Body of pancreas (tissue), 4 donors: ENCODE measurements around the gene CLDN3. TPM values are rescaled to one million over a fixed set of nuclear protein-coding genes. Genes with fewer than 3 reads are reported as not detected.

Experiments
- ATAC-seq: fragments of 150-250 bp; one replicate; pipeline ENCODE4 v1.9.1; 2016
- DNase-seq, 4 donors: peaks; one replicate each; pipeline ENCODE4 v3.0.0-alpha.2; 2019
- H3K27ac ChIP-seq, 4 donors: fragments of 200-600 bp; sonication (generic); 1 replicate in 3 of 4; 2 replicates in 1 of 4; pipeline versions ENCODE4 v1.5.1 to v1.6.1; 2016 to 2019; ENCODE audit warnings: mild to moderate bottlenecking in 1 of 4, mixed read lengths in 1 of 4, moderate library complexity in 1 of 4
- H3K27me3 ChIP-seq, 2 donors: fragments of 200-600 bp; sonication (generic); one replicate each; pipeline ENCODE4 v1.6.0; 2016; ENCODE audit warnings: mild to moderate bottlenecking in 1 of 2
- H3K36me3 ChIP-seq, 2 donors: fragments of 200-600 bp; sonication (generic); replicated peaks in 1 of 2; 2 replicates each; pipeline ENCODE4 v1.5.1; 2016; ENCODE audit warnings: low read depth in 2 of 2; ENCODE audit not compliant: insufficient read depth in 1 of 2
- H3K4me1 ChIP-seq: fragments of 200-600 bp; sonication (generic); one replicate; pipeline ENCODE4 v1.6.0; 2016
- H3K4me3 ChIP-seq, 2 donors: fragments of 200-600 bp; sonication (generic); 1 replicate in 1 of 2; 2 replicates in 1 of 2; pipeline ENCODE4 v1.5.1; 2016 to 2019
- H3K9me3 ChIP-seq, 3 donors: fragments of 200-600 bp; sonication (generic); 1 replicate in 2 of 3; 2 replicates in 1 of 3; pipeline ENCODE4 v1.5.1; 2016
- CTCF ChIP-seq, 7 experiments: fragments of 450-650 bp in 4 of 7; fragments of 200-600 bp in 3 of 7; sonication (generic) in 3 of 7; IDR thresholded peaks; one replicate each; pipeline ENCODE4 v1.5.1; 2016 to 2019; ENCODE audit warnings: antibody characterized with exemption in 7 of 7
- POLR2A ChIP-seq, 3 donors: fragments of 450-650 bp; IDR thresholded peaks; one replicate each; pipeline ENCODE4 v1.6.1; 2016; ENCODE audit warnings: antibody characterized with exemption in 3 of 3, mild to moderate bottlenecking in 2 of 3
- WGBS, 2 donors: methylation state at CpG; one replicate each; pipeline ENCODE4 v1.1.5; 2017; 5-methylcytosine and 5-hydroxymethylcytosine counted together
- intact Hi-C: fragments of 100-400 bp; cut with DNase I; formaldehyde crosslinking; loops from one replicate; pipeline ENCODE4 v1.15.1; 2023
- total RNA-seq, 2 donors: library from RNA; depleted of rRNA; stranded (reverse); fragments of >200 nt; gene quantifications; one replicate each; pipeline ENCODE4 v1.1.0, GENCODE V29; 2016

Gene CLDN3
- total RNA-seq, 2 donors from 2014 or later, result 94.2 to 150 TPM

GRCh38 chr7:73746378-73746777 is 23.7 kb downstream of the CLDN3 start:
- peak; percentile 16 for ATAC-seq
- H3K27ac ChIP-seq, result peak overlapping the region; percentile 50 to 99 (median 87)
- WGBS, 2 donors, result 13 to 28% methylated on average over 4 of the region's 4 CpGs
- H3K4me1 ChIP-seq, result peaks cover 86% of the 10 kb centered on the region
- no peak overlapping the region for H3K4me3 ChIP-seq
- H3K27me3 ChIP-seq, result no peaks in the 10 kb centered on the region
- no peaks in the 10 kb centered on the region for H3K36me3 ChIP-seq
- intact Hi-C loops, result no loop called here
- peak; percentile 73 to 85 (median 83) for DNase-seq
- H3K9me3 ChIP-seq, result no peaks in the 10 kb centered on the region
- TF ChIP-seq POLR2A (IDR thresholded peaks at IDR 0.05) (peak in 1 of 3 donors; percentile 21), CTCF (IDR thresholded peaks at IDR 0.05) (no peak)

GRCh38 chr7:73742753-73743641 is 27.1 kb downstream of the CLDN3 start:
- H3K27ac ChIP-seq, result peak overlapping the region; percentile 96 to 100 (median 98)
- no peaks in the 10 kb centered on the region for H3K27me3 ChIP-seq
- H3K9me3 ChIP-seq, result no peaks in the 10 kb centered on the region
- peak; percentile 99 to 100 (median 99) for DNase-seq
- ATAC-seq, result peak; percentile 69
- H3K4me1 ChIP-seq, result peaks cover 84% of the 10 kb centered on the region
- H3K36me3 ChIP-seq, result no peaks in the 10 kb centered on the region
- H3K4me3 ChIP-seq, result no peak overlapping the region
- TF ChIP-seq CTCF (IDR thresholded peaks at IDR 0.05) (no peak), POLR2A (IDR thresholded peaks at IDR 0.05) (peak; percentile 44 to 65 (median 54))
- 12 to 15% methylated on average over 11 to 35 of the region's 35 CpGs for WGBS, 2 donors
- intact Hi-C loops, result no loop called here

GRCh38 chr7:73742338-73742752 is 27.7 kb downstream of the CLDN3 start:
- H3K27me3 ChIP-seq, result no peaks in the 10 kb centered on the region
- peak overlapping the region; percentile 96 to 100 (median 98) for H3K27ac ChIP-seq
- peaks cover 86% of the 10 kb centered on the region for H3K4me1 ChIP-seq
- TF ChIP-seq CTCF (IDR thresholded peaks at IDR 0.05) (peak in 1 of 7 experiments; percentile 0), POLR2A (IDR thresholded peaks at IDR 0.05) (no peak)
- WGBS, 2 donors, result 21 to 31% methylated on average over 6 to 7 of the region's 7 CpGs
- H3K9me3 ChIP-seq, result no peaks in the 10 kb centered on the region
- intact Hi-C loops, result no loop called here
- H3K36me3 ChIP-seq, result no peaks in the 10 kb centered on the region
- H3K4me3 ChIP-seq, result no peak overlapping the region
- ATAC-seq, result peak; percentile 7
- peak; percentile 67 to 80 (median 71) for DNase-seq

- no peak for ATAC-seq
- 61 to 72% methylated on average over 5 of the region's 5 CpGs for WGBS, 2 donors
- H3K27me3 ChIP-seq, result no peaks in the 10 kb centered on the region
- no peak overlapping the region for H3K4me3 ChIP-seq
- intact Hi-C loops, result no loop called here
- H3K27ac ChIP-seq, result peak overlapping the region; percentile 96 to 100 (median 98)
- H3K9me3 ChIP-seq, result no peaks in the 10 kb centered on the region
- no peak for TF ChIP-seq CTCF (IDR thresholded peaks at IDR 0.05)
- TF ChIP-seq POLR2A (IDR thresholded peaks at IDR 0.05), result no peak
- peak in 3 of 4 donors; percentile 35 to 54 (median 48) for DNase-seq
- H3K36me3 ChIP-seq, result peaks cover 0 to 1% of the 10 kb centered on the region in 2 donors
- H3K4me1 ChIP-seq, result peaks cover 86% of the 10 kb centered on the region
These were observed 28.5 kb downstream of the CLDN3 start for GRCh38 chr7:73741600-73741999.
